HL-60 (cell line): ENCODE measurements around the gene MOB3B.

Experiments used
- DNase-seq, 2 experiments: peaks; one replicate each; pipeline ENCODE4 v3.0.0-alpha.2; 2010 to 2020; ENCODE audit warnings: low read depth in 1 of 2, low spot score in 1 of 2
- H3K27ac ChIP-seq: fragments of 250-450 bp; sonication (Bioruptor Pico); replicated peaks from 2 replicates; pipeline ENCODE4 v1.5.1; 2020; ENCODE audit warnings: mild to moderate bottlenecking, moderate library complexity
- H3K27me3 ChIP-seq: fragments of 250-450 bp; sonication (Bioruptor Pico); 2 replicates; pipeline ENCODE4 v1.5.1; 2021; ENCODE audit warnings: mild to moderate bottlenecking, moderate library complexity; ENCODE audit not compliant: insufficient read depth, poor library complexity, severe bottlenecking
- H3K4me3 ChIP-seq: replicated peaks from 2 replicates; pipeline ENCODE4 v1.5.1; 2011; ENCODE audit warnings: mild to moderate bottlenecking, control low read depth, low read length; ENCODE audit not compliant: insufficient read depth
- CTCF ChIP-seq: IDR thresholded peaks from one replicate; pipeline ENCODE4 v1.5.1; 2011; ENCODE audit warnings: low read length, control low read depth, inconsistent platforms; ENCODE audit not compliant: insufficient read depth
- GABPA ChIP-seq: IDR thresholded peaks from 2 replicates; pipeline ENCODE4 v1.6.1; 2012; ENCODE audit warnings: low read depth
- POLR2AphosphoS5 ChIP-seq: IDR thresholded peaks from 2 replicates; pipeline ENCODE4 v1.6.1; 2012; ENCODE audit warnings: low read depth
- REST ChIP-seq: IDR thresholded peaks from 2 replicates; pipeline ENCODE4 v1.6.1; 2012; ENCODE audit warnings: low read depth; ENCODE audit not compliant: insufficient replicate concordance
- SPI1 ChIP-seq: IDR thresholded peaks from 2 replicates; pipeline ENCODE4 v1.6.1; 2012; ENCODE audit warnings: low read depth, mild to moderate bottlenecking, borderline replicate concordance

The MOB3B gene

GRCh38 chr9:27528076-27528885 lies 1.3 kb downstream of the MOB3B start:
- DNase-seq = no peak
- H3K27me3 ChIP-seq = no peaks in the 10 kb centered on the region
- TF ChIP-seq GABPA (no peak), CTCF (no peak), SPI1 (no peak), REST (no peak), POLR2AphosphoS5 (no peak)
- peak overlapping the region; percentile 53 for H3K4me3 ChIP-seq
- no peak overlapping the region for H3K27ac ChIP-seq

- Histone ChIP-seq H3K27me3 (no peaks in the 10 kb centered on the region), H3K27ac (no peak overlapping the region), H3K4me3 (no peak overlapping the region)
- DNase-seq = no peak
- no peak for TF ChIP-seq REST
- TF ChIP-seq CTCF = no peak
- no peak for TF ChIP-seq SPI1
- no peak for TF ChIP-seq GABPA
- TF ChIP-seq POLR2AphosphoS5 = no peak
These were observed 1.9 kb downstream of the MOB3B start for GRCh38 chr9:27527702-27528075.

GRCh38 chr9:27524236-27524635 lies 5.4 kb downstream of the MOB3B start, which contains the start of gene IFNK:
Gene IFNK (plus strand): TSS chr9:27524290. CDS start chr9:27524337, 47 bp downstream.
- Histone ChIP-seq H3K27me3 (no peaks in the 10 kb centered on the region), H3K4me3 (no peak within 1 kb of the TSS), H3K27ac (no peak within 1 kb of the TSS)
- TF ChIP-seq GABPA (no peak), SPI1 (no peak), CTCF (no peak), POLR2AphosphoS5 (no peak), REST (no peak)
- DNase-seq = no peak
